Measurements from ENCODE around the gene PITX1. TPM values are rescaled to one million over a fixed set of nuclear protein-coding genes. Genes with fewer than 3 reads are reported as not detected.
"Not testable (repeated sequence)": the region's sequence is repeated elsewhere in the genome, so short reads cannot be mapped to it uniquely, and the experiment has no call there.

Gene PITX1
- polyA plus RNA-seq (2012; ENCODE audit: low read depth, missing spikeins): not detected

GRCh38 chr5:135033901-135034235 is at the start of gene PITX1:
Gene PITX1 (minus strand): TSS chr5:135034228. CDS start chr5:135033881, 347 bp downstream.
- FAIRE-seq (no peak), DNase-seq (ENCODE audit: insufficient read length, low spot score) (no peak)
- TF ChIP-seq POLR2A (IDR thresholded peaks at IDR 0.05; ENCODE audit: low read depth, low read length) (no peak), TAF1 (IDR thresholded peaks at IDR 0.05; ENCODE audit: low read depth, low read length) (no peak), POU2F2 (IDR thresholded peaks at IDR 0.05; ENCODE audit: low read depth, low read length) (no peak), SPI1 (IDR thresholded peaks at IDR 0.05; ENCODE audit: low read depth, low read length) (no peak), PAX5 (IDR thresholded peaks at IDR 0.05; ENCODE audit: insufficient read depth, low read length, severe bottlenecking) (no peak), POLR2AphosphoS5 (IDR thresholded peaks at IDR 0.05; ENCODE audit: low read depth, low read length) (no peak)

DNA sequence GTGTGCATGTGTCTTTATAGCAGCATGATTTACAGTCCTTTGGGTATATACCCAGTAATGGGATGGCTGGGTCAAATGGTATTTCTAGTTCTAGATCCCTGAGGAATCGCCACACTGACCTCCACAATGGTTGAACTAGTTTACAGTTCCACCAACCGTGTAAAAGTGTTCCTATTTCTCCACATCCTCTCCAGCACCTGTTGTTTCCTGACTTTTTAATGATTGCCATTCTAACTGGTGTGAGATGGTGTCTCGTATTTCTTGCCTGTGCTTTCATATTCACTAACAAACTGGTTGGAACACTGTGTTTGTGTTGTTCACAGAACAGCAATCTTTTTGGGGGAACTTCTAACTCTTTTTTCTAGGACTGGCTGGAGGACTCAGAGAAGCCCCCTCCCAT is 49.3 kb upstream of the PITX1 start:
- DNase-seq (ENCODE audit: insufficient read length, low spot score); FAIRE-seq: not testable (repeated sequence)

DNA sequence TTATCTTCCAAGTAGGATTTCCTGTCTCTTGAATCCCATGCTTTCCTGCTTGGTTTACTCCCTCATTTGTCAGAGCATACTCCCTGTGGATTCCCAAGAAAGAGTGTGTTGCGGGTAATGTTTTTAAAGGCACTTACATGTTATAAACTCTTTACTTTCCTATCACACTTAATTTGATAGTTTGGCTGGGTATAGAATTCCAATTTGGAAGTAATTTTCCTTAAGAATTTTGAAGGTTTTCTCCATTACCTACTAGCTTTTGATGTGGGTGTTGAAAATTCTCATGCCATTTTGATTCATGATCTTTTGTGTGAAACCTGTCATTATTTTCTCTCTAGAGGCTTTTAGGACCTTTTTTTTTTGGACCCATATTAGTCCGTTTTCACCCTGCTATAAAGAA is 47.2 kb upstream of the PITX1 start:
- FAIRE-seq: no peak
- TF ChIP-seq TAF1 (IDR thresholded peaks at IDR 0.05; ENCODE audit: low read depth, low read length) (no peak), PAX5 (IDR thresholded peaks at IDR 0.05; ENCODE audit: insufficient read depth, low read length, severe bottlenecking) (no peak), POLR2A (IDR thresholded peaks at IDR 0.05; ENCODE audit: low read depth, low read length) (no peak), POLR2AphosphoS5 (IDR thresholded peaks at IDR 0.05; ENCODE audit: low read depth, low read length) (no peak), POU2F2 (IDR thresholded peaks at IDR 0.05; ENCODE audit: low read depth, low read length) (no peak), SPI1 (IDR thresholded peaks at IDR 0.05; ENCODE audit: low read depth, low read length) (no peak)
- DNase-seq (ENCODE audit: insufficient read length, low spot score): no peak

DNA sequence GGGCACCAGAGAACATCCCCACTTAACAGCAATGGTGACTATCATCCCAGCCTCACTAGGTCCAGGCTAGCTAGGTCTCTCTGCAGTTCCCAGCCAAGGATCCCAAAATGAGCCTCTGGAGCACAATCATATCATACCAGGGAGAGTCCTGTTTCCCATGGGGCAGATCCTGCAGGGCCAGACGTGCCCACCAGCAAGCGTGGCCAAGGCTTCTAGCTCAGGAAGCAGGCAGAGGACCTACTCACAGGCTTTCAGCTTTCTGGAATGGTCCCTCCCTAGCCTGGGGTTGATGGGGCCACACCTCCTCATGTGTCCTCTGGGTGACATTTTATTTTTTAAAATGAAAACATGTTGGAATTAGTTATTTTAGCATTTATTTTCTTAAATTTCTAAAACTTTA is 45.7 kb upstream of the PITX1 start:
- TF ChIP-seq POU2F2 (IDR thresholded peaks at IDR 0.05; ENCODE audit: low read depth, low read length) (no peak), SPI1 (IDR thresholded peaks at IDR 0.05; ENCODE audit: low read depth, low read length) (no peak)
- no peak for DNase-seq (ENCODE audit: insufficient read length, low spot score)
- FAIRE-seq: no peak

GRCh38 chr5:135079099-135079681 is 45.2 kb upstream of the PITX1 start:
- TF ChIP-seq TAF1 (IDR thresholded peaks at IDR 0.05; ENCODE audit: low read depth, low read length) (no peak), POLR2AphosphoS5 (IDR thresholded peaks at IDR 0.05; ENCODE audit: low read depth, low read length) (no peak), POLR2A (IDR thresholded peaks at IDR 0.05; ENCODE audit: low read depth, low read length) (no peak), PAX5 (IDR thresholded peaks at IDR 0.05; ENCODE audit: insufficient read depth, low read length, severe bottlenecking) (no peak), SPI1 (IDR thresholded peaks at IDR 0.05; ENCODE audit: low read depth, low read length) (no peak), POU2F2 (IDR thresholded peaks at IDR 0.05; ENCODE audit: low read depth, low read length) (no peak)
- FAIRE-seq (no peak), DNase-seq (ENCODE audit: insufficient read length, low spot score) (no peak)

GRCh38 chr5:135076801-135077200 is 42.8 kb upstream of the PITX1 start:
- DNase-seq (ENCODE audit: insufficient read length, low spot score) (no peak), FAIRE-seq (no peak)
- TF ChIP-seq POU2F2 (IDR thresholded peaks at IDR 0.05; ENCODE audit: low read depth, low read length) (no peak), POLR2A (IDR thresholded peaks at IDR 0.05; ENCODE audit: low read depth, low read length) (no peak), SPI1 (IDR thresholded peaks at IDR 0.05; ENCODE audit: low read depth, low read length) (no peak), POLR2AphosphoS5 (IDR thresholded peaks at IDR 0.05; ENCODE audit: low read depth, low read length) (no peak), PAX5 (IDR thresholded peaks at IDR 0.05; ENCODE audit: insufficient read depth, low read length, severe bottlenecking) (no peak), TAF1 (IDR thresholded peaks at IDR 0.05; ENCODE audit: low read depth, low read length) (no peak)

- TF ChIP-seq POLR2A (IDR thresholded peaks at IDR 0.05; ENCODE audit: low read depth, low read length) (no peak), TAF1 (IDR thresholded peaks at IDR 0.05; ENCODE audit: low read depth, low read length) (no peak), PAX5 (IDR thresholded peaks at IDR 0.05; ENCODE audit: insufficient read depth, low read length, severe bottlenecking) (no peak), POU2F2 (IDR thresholded peaks at IDR 0.05; ENCODE audit: low read depth, low read length) (no peak), SPI1 (IDR thresholded peaks at IDR 0.05; ENCODE audit: low read depth, low read length) (no peak), POLR2AphosphoS5 (IDR thresholded peaks at IDR 0.05; ENCODE audit: low read depth, low read length) (no peak)
- no peak for FAIRE-seq
- DNase-seq (ENCODE audit: insufficient read length, low spot score): no peak
Observed at GRCh38 chr5:135076051-135076491, 42.0 kb upstream of the PITX1 start.

GRCh38 chr5:135075621-135076020 is 41.6 kb upstream of the PITX1 start:
- TF ChIP-seq SPI1 (IDR thresholded peaks at IDR 0.05; ENCODE audit: low read depth, low read length): no peak
- TF ChIP-seq TAF1 (IDR thresholded peaks at IDR 0.05; ENCODE audit: low read depth, low read length): no peak
- no peak for TF ChIP-seq POLR2A (IDR thresholded peaks at IDR 0.05; ENCODE audit: low read depth, low read length)
- TF ChIP-seq POU2F2 (IDR thresholded peaks at IDR 0.05; ENCODE audit: low read depth, low read length): no peak
- TF ChIP-seq PAX5 (IDR thresholded peaks at IDR 0.05; ENCODE audit: insufficient read depth, low read length, severe bottlenecking): no peak
- TF ChIP-seq POLR2AphosphoS5 (IDR thresholded peaks at IDR 0.05; ENCODE audit: low read depth, low read length): no peak
- DNase-seq (ENCODE audit: insufficient read length, low spot score) (no peak), FAIRE-seq (no peak)

GRCh38 chr5:135073761-135074345 is 39.8 kb upstream of the PITX1 start:
- DNase-seq (ENCODE audit: insufficient read length, low spot score) (no peak), FAIRE-seq (no peak)
- no peak for TF ChIP-seq POLR2AphosphoS5 (IDR thresholded peaks at IDR 0.05; ENCODE audit: low read depth, low read length)

DNA sequence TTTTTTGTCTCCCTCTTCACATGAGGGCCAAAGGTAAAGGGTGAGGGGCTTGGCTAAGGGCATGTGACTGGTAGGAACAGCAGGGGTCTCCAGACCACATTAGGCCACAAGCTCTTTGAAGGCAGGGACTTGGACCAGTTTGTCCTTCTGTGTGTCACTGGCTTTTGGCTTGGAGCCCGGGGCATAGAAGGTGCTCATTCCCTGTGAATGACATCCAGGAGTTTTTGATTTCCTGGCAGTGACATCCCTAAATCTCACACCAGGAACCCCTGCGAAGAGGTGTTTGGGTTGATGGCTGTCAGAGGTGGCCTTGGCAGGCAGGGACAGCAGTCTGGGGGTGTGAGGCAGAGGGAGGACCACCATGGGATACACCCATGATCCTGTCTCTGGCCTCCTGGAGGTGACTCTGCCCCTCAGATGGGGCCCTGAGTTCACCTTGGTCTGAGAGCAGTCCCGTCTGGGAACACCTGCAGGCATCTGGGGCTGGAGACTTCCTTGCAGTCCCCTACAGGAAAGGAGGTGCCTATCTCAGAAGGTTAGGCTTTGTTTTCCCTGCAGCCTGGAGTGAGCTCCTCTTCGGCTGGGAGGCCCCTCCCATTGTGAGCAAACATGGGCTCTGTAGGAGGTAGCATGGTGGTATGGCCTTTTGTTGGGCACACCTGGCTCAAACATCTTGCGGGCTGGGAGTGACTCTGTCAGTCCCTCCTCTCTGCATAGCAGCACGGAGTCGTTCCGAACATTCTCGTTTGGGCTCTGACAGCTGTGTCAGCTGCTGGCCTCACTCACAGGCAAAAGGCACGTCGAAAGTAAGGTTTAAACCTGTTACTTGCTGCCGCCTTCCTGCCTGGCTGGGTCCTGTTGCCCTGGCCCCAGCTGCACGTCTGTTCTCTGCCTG is 38.6 kb upstream of the PITX1 start:
- TF ChIP-seq SPI1 (IDR thresholded peaks at IDR 0.05; ENCODE audit: low read depth, low read length) (no peak), POU2F2 (IDR thresholded peaks at IDR 0.05; ENCODE audit: low read depth, low read length) (no peak), POLR2AphosphoS5 (IDR thresholded peaks at IDR 0.05; ENCODE audit: low read depth, low read length) (no peak), TAF1 (IDR thresholded peaks at IDR 0.05; ENCODE audit: low read depth, low read length) (no peak), PAX5 (IDR thresholded peaks at IDR 0.05; ENCODE audit: insufficient read depth, low read length, severe bottlenecking) (no peak), POLR2A (IDR thresholded peaks at IDR 0.05; ENCODE audit: low read depth, low read length) (no peak)
- FAIRE-seq: no peak
- no peak for DNase-seq (ENCODE audit: insufficient read length, low spot score)

Measured in GM12891 (cell line).